Renal pelvis (tissue), 4 donors: ENCODE results near the gene EFCAB13. TPM values are rescaled to one million over a fixed set of nuclear protein-coding genes. Genes with fewer than 3 reads are reported as not detected.
"Not testable (repeated sequence)": the region's sequence is repeated elsewhere in the genome, so short reads cannot be mapped to it uniquely, and the experiment has no call there.

Source experiments
- DNase-seq: peaks from one replicate; pipeline ENCODE4 v3.0.0-alpha.2; 2013
- polyA plus RNA-seq, 3 donors: library from polyadenylated mRNA; unstranded; fragments of 120-200 nt; gene quantifications; one replicate each; pipeline ENCODE4 v1.2.1, GENCODE V29; 2013; ENCODE audit not compliant: insufficient read length in 3 of 3

EFCAB13 gene
- polyA plus RNA-seq, 3 donors, result 4.2 to 14.3 (median 12.3) TPM

GRCh38 chr17:47324224-47325020 is 667 bp downstream of the EFCAB13 start:
- peak; percentile 62 for DNase-seq

DNA sequence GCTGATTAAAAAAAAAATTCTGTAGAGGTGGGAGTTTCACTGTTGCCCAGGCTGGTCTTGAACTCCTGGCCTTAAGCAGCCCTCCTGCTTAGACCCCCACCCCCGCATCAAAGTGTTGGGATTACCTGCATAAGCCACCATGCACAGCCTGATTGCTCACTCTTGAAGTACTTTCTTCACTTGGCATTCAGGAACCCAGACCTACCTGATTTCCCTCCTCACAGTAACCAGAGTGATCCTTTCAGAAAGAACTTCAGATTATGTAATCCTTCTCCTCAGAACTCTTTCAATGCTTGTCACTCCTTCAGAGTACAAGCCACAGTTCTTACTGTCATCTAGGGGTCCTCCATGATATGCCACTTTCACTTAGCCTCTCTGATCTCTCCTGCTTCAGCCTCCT is 1.4 kb downstream of the EFCAB13 start:
- no peak for DNase-seq

GRCh38 chr17:47330548-47330947 is 6.8 kb downstream of the EFCAB13 start:
- DNase-seq, result no peak

DNA sequence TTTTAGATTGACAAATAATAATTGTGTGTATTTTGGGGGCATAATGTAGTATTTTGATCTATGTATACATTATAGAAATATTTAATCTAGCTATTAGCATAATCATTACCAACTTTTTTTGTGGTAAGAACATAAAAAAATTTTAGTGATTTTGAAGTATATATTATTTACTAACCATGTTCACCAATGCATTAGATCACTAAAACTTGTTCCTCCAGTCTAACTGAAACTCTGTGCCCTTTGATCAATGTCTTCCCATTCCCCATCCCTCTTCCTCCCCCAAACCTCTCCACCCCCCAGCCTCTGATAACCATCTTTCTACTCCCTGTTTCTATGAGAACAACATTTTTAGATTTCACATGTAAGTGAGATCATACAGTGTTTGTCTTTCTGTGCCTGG is 8.5 kb downstream of the EFCAB13 start:
- no peak for DNase-seq

GRCh38 chr17:47335101-47335936 is 11.6 kb downstream of the EFCAB13 start:
- no peak for DNase-seq

DNA sequence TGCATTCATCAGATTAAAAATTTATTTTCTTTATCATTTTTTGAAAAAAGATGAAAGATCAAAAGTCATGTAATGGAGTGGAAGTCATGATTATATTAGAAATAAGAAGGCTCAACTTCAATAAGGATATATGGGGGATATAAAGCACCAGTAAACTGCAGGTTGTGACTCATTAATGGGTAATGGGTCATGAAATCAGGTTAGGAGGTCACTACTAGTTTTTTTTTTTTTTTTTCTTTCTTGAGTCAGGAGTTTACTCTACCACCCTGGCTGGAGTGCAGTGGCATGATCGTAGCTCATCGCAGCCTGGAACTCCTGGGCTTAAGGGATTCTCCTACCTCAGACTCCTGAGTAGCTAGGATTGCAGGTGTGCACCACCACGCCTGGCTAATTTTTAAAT is 14.3 kb downstream of the EFCAB13 start:
- DNase-seq, result no peak

DNA sequence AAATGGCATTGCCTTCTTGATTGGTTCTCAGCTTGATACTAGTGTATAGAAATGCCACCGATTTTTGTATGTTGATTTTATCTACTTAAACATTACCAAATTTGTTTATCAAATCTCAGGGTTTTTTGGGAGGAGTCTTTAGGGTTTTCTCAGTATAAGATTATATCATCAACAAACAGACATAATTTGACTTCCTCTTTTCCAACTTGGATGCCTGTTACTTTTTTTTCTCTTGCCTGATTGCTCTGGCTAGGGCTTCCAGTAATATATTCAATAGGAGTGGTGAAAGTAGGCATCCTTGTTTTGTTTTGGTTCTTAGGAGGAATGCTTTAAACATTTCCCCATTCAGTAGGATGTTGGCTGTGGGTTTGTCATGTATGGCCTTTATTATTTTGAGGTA is 29.1 kb downstream of the EFCAB13 start:
- DNase-seq, result no peak

GRCh38 chr17:47358652-47359051 is 34.9 kb downstream of the EFCAB13 start:
- no peak for DNase-seq

DNA sequence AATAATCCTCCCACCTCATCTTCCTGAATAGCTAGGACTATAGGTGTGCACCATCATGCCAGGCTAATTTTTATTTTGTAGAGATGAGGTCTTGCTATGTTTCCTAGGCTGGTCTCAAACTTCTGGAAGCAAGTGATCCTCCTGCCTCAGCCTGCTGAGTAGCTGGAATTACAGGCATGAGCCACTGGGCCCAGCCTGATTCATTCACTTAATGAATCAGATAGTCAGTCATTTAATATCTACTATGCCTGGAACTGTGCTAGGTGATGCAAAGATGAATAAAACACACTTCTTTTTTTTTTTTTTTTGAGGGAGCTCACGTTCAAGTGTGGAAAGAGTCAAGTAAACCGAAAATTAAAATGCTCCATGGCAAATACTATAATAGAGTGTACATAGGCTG is 39.4 kb downstream of the EFCAB13 start:
- DNase-seq, result no peak

GRCh38 chr17:47367257-47367656 is 43.5 kb downstream of the EFCAB13 start:
- no peak for DNase-seq

- peak; percentile 16 for DNase-seq
These were observed 44.5 kb downstream of the EFCAB13 start for GRCh38 chr17:47368262-47368661.

- DNase-seq, result not testable (repeated sequence)
These were observed 47.1 kb downstream of the EFCAB13 start for GRCh38 chr17:47370899-47371298.

GRCh38 chr17:47373002-47373401 is 49.2 kb downstream of the EFCAB13 start:
- DNase-seq, result no peak

DNA sequence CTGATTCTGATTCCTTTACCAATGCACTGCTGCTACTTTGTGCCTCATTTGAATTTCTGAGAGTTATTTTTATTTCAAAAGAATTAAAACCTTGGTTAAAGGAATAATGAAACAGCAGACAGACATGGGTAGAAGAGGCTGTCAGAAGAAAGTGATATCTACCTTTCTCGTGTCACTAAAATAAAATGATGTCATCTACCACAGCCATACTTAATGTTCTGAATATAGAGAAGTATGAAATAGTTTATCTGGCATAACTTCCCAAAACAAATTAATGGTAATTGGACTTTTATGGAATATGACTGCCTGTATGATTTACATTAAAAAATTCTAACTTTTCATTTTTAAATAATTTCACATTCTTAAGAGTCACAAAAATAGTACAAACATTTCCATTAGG is 52.5 kb downstream of the EFCAB13 start:
- DNase-seq, result no peak

DNA sequence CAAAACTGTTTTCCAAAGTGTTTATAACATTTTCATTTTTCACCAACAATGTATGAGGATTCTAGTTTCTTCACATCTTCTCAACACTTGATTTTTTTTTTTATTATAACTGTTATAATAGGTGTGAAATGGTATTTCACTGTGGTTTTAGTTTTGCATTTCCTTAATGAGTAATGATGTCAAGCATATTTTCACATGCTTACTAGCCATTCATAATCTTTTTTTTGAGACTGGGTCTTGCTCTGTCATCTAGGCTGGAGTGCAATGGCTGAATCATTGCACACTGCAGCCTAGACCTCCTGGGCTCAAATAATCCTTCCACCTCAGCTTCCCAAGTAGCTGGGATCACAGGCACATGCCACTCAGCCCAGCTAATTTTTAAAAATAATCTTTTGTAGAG is 65.1 kb downstream of the EFCAB13 start:
- DNase-seq, result no peak

- DNase-seq, result not testable (repeated sequence)
These were observed 73.9 kb downstream of the EFCAB13 start for GRCh38 chr17:47397532-47398128.

DNA sequence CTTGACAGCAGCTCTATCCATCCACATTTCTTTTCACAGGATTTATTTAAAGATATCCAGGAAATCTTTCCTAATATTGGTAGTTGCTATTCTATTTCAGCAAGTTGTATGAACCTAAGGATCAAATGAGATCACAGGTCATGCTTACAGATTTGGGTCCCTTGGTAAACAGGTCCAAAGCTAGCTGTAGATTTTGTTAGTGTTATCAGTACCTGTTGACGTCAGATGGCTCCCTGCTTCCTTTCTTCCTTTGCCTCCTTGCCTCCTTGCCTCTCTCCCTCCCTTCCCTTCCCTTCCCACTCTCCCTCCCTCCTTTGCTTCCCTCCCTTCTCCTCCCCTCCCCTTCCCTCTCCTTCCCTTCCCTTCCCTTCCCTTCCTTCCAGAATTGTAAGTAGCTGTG is 76.6 kb downstream of the EFCAB13 start:
- no peak for DNase-seq

DNA sequence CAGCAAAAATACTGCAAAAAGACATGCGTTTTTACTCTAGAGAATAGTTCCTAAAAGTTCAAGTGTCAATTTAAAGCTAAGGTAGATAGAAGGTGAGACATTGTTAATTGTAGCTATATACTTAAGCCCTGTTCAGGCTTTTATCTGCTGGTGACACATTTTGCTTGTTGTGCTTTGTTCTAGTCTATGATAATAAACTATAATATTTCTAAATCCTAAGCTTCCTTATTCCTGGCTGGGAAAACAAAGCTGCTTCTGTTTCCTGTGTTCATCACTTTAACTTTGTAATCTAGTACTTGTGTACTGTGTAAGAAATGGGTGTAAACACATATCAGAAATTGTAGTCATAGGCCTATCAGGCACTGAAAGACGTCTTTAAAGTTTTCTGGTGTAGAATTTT is 77.3 kb downstream of the EFCAB13 start:
- DNase-seq, result no peak

GRCh38 chr17:47404006-47404405 is 80.3 kb downstream of the EFCAB13 start:
- no peak for DNase-seq

DNA sequence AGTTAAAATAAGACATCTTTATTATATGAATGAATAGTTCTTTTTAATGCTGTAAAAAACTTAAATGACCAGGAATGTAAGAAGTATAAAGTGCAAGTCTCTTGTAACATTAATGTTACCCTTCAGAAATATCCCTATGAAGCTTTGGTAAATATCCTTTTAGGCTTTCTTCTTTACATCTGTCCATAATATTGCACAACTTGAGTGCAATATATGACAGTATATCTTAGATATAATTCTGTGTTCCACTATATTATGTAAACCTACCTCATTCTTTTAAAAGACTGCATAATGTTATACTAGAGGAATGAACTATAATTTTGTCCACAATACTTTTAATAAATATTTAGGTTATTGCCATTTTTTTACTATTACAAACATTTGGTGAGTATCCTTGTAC is 81.1 kb downstream of the EFCAB13 start:
- DNase-seq, result no peak

DNA sequence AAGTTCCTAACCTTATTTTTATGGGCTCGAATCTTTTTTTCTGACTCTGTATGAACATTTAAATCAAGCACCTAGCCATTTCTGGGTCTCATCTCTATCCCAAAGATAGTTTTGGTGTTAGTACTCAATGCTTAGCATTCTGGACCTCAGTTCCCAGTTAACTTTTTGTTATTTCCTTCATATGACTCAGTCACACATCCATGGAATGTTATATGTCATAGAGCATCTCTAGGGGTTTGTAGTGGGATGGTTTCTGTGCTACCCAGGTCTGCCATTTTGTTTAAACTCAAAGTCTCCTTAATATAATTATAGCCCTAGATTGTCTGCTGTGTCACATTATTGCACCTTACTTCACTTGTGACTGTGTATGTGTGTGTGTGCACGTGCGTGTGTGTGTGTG is 90.1 kb downstream of the EFCAB13 start:
- no peak for DNase-seq

GRCh38 chr17:47414612-47415011 is 90.9 kb downstream of the EFCAB13 start:
- no peak for DNase-seq
